ENCODE results near the gene TRIM69.
"Not testable (repeated sequence)": the region's sequence is repeated elsewhere in the genome, so short reads cannot be mapped to it uniquely, and the experiment has no call there.

The TRIM69 gene

GRCh38 chr15:44753345-44753744 lies 17.0 kb downstream of the TRIM69 start:
- DNase-seq, result no peak

- no peak for DNase-seq
These were observed 26.9 kb downstream of the TRIM69 start for GRCh38 chr15:44763187-44763586.

GRCh38 chr15:44763848-44764247 lies 27.5 kb downstream of the TRIM69 start:
- DNase-seq, result no peak

GRCh38 chr15:44765036-44765435 lies 28.7 kb downstream of the TRIM69 start:
- DNase-seq, result no peak

GRCh38 chr15:44769521-44769920 lies 33.2 kb downstream of the TRIM69 start:
- no peak for DNase-seq

- DNase-seq, result not testable (repeated sequence)
These were observed 34.4 kb downstream of the TRIM69 start for GRCh38 chr15:44770715-44771114.

- DNase-seq, result no peak
These were observed 39.6 kb downstream of the TRIM69 start for GRCh38 chr15:44775953-44776352.

- no peak for DNase-seq
These were observed 43.4 kb downstream of the TRIM69 start for GRCh38 chr15:44779761-44780160.

- DNase-seq, result no peak
These were observed 44.3 kb downstream of the TRIM69 start for GRCh38 chr15:44780608-44781007.

GRCh38 chr15:44781128-44781810 lies 44.9 kb downstream of the TRIM69 start:
- no peak for DNase-seq

- no peak for DNase-seq
These were observed 46.2 kb downstream of the TRIM69 start for GRCh38 chr15:44782516-44782915.

GRCh38 chr15:44784918-44785274 lies 48.6 kb downstream of the TRIM69 start:
- DNase-seq, result not testable (repeated sequence)

GRCh38 chr15:44788748-44789147 lies 52.4 kb downstream of the TRIM69 start:
- no peak for DNase-seq

- DNase-seq, result no peak
These were observed 53.9 kb downstream of the TRIM69 start for GRCh38 chr15:44790215-44790614.

GRCh38 chr15:44790656-44791055 lies 54.3 kb downstream of the TRIM69 start:
- no peak for DNase-seq

GRCh38 chr15:44792715-44793114 lies 56.4 kb downstream of the TRIM69 start:
- no peak for DNase-seq

GRCh38 chr15:44794072-44794471 lies 57.7 kb downstream of the TRIM69 start:
- no peak for DNase-seq

- DNase-seq, result no peak
These were observed 60.2 kb downstream of the TRIM69 start for GRCh38 chr15:44796508-44796907.

GRCh38 chr15:44798826-44799225 lies 62.5 kb downstream of the TRIM69 start:
- DNase-seq, result no peak

GRCh38 chr15:44801364-44801763 lies 65.0 kb downstream of the TRIM69 start:
- no peak for DNase-seq

GRCh38 chr15:44801797-44802196 lies 65.5 kb downstream of the TRIM69 start:
- DNase-seq, result no peak

- no peak for DNase-seq
These were observed 66.0 kb downstream of the TRIM69 start for GRCh38 chr15:44802336-44802735.

- no peak for DNase-seq
These were observed 68.1 kb downstream of the TRIM69 start for GRCh38 chr15:44804298-44805046.

- no peak for DNase-seq
These were observed 72.2 kb downstream of the TRIM69 start for GRCh38 chr15:44808557-44808956.

GRCh38 chr15:44810237-44810636 lies 73.9 kb downstream of the TRIM69 start:
- DNase-seq, result no peak
